WTC11 (cell line): ENCODE data around the gene TRPC4AP. TPM values are rescaled to one million over a fixed set of nuclear protein-coding genes. Genes with fewer than 3 reads are reported as not detected.

Experiments
- ATAC-seq: fragments of 200-7000 bp; cut with Tn5 transposase; 2 replicates; pipeline ENCODE4 v1.10.0; 2021; ENCODE audit warnings: mild to moderate bottlenecking, moderate library complexity
- CTCF ChIA-PET: fragments of 300-600 bp; sonication (Branson Sonifier 250); formaldehyde crosslinking; loops from one replicate; lab custom pipeline; 2021; ENCODE audit warnings: antibody characterized with exemption; lab: Charles Lee
- POLR2A ChIA-PET: fragments of 350-600 bp; sonication (Branson Sonifier 250); formaldehyde crosslinking; loops from one replicate; lab custom pipeline; 2021; ENCODE audit warnings: antibody characterized with exemption; lab: Charles Lee
- DNase-seq: peaks from one replicate; pipeline ENCODE4 v3.0.0; 2021; ENCODE audit warnings: low spot score
- H3K27ac Mint-ChIP-seq: 2 replicates; pipeline ENCODE4 v1.8.0; 2021; ENCODE audit warnings: mixed read lengths
- H3K27me3 Mint-ChIP-seq: 2 replicates; pipeline ENCODE4 v1.8.0; 2021; ENCODE audit warnings: low read depth, mild to moderate bottlenecking, moderate library complexity, mixed read lengths
- H3K36me3 Mint-ChIP-seq: 2 replicates; pipeline ENCODE4 v1.8.0; 2021; ENCODE audit warnings: mixed read lengths
- H3K4me1 Mint-ChIP-seq: 2 replicates; pipeline ENCODE4 v1.8.0; 2022; ENCODE audit warnings: mixed read lengths
- H3K4me3 Mint-ChIP-seq: 2 replicates; pipeline ENCODE4 v1.8.0; 2021; ENCODE audit warnings: mild to moderate bottlenecking, moderate library complexity, mixed read lengths
- H3K9me3 Mint-ChIP-seq: 2 replicates; pipeline ENCODE4 v1.8.0; 2021; ENCODE audit warnings: mixed read lengths
- ATF1 ChIP-seq: sonication (generic); formaldehyde crosslinking; IDR thresholded peaks from 2 replicates; pipeline ENCODE4 v1.8.1; 2023; ENCODE audit warnings: mild to moderate bottlenecking, moderate library complexity, missing genetic modification reagents
- CDX4 ChIP-seq: fragments of 250-450 bp; sonication (Bioruptor Pico); IDR thresholded peaks from 2 replicates; pipeline ENCODE4 v1.9.0; 2021; ENCODE audit warnings: moderate library complexity, mild to moderate bottlenecking, inconsistent platforms, borderline replicate concordance
- E2F5 ChIP-seq: sonication (generic); formaldehyde crosslinking; IDR thresholded peaks from 2 replicates; pipeline ENCODE4 v1.8.1; 2022; ENCODE audit warnings: mild to moderate bottlenecking, moderate library complexity, missing genetic modification reagents
- ETV6 ChIP-seq: sonication (generic); formaldehyde crosslinking; IDR thresholded peaks from 2 replicates; pipeline ENCODE4 v1.8.1; 2022; ENCODE audit warnings: mild to moderate bottlenecking, missing genetic modification reagents
- FOXK1 ChIP-seq: sonication (generic); formaldehyde crosslinking; IDR thresholded peaks from 2 replicates; pipeline ENCODE4 v1.8.0; 2022; ENCODE audit warnings: mild to moderate bottlenecking, moderate library complexity, missing genetic modification reagents
- FOXP1 ChIP-seq: sonication (generic); formaldehyde crosslinking; IDR thresholded peaks from 2 replicates; pipeline ENCODE4 v1.8.0; 2022; ENCODE audit warnings: missing genetic modification reagents, mild to moderate bottlenecking, moderate library complexity, borderline replicate concordance
- GABPB1 ChIP-seq: sonication (generic); formaldehyde crosslinking; IDR thresholded peaks from 2 replicates; pipeline ENCODE4 v1.8.1; 2023; ENCODE audit warnings: mild to moderate bottlenecking, missing genetic modification reagents
- HMGXB4 ChIP-seq: sonication (generic); formaldehyde crosslinking; IDR thresholded peaks from 2 replicates; pipeline ENCODE4 v1.8.1; 2023; ENCODE audit warnings: mild to moderate bottlenecking, moderate library complexity, missing genetic modification reagents
- MYBL2 ChIP-seq: sonication (generic); formaldehyde crosslinking; IDR thresholded peaks from 2 replicates; pipeline ENCODE4 v1.8.1; 2023; ENCODE audit warnings: mild to moderate bottlenecking, moderate library complexity, missing genetic modification reagents
- NFE2L1 ChIP-seq: sonication (generic); formaldehyde crosslinking; IDR thresholded peaks from 2 replicates; pipeline ENCODE4 v1.8.1; 2023; ENCODE audit warnings: missing genetic modification reagents
- PRRX2 ChIP-seq: fragments of 250-450 bp; sonication (Bioruptor Pico); IDR thresholded peaks from 2 replicates; pipeline ENCODE4 v1.8.0; 2021; ENCODE audit warnings: mild to moderate bottlenecking
- RELA ChIP-seq: sonication (generic); formaldehyde crosslinking; IDR thresholded peaks from 2 replicates; pipeline ENCODE4 v1.8.1; 2022; ENCODE audit warnings: missing genetic modification reagents, mild to moderate bottlenecking, borderline replicate concordance
- SMAD4 ChIP-seq: sonication (generic); formaldehyde crosslinking; IDR thresholded peaks from 2 replicates; pipeline ENCODE4 v1.8.0; 2022; ENCODE audit warnings: mild to moderate bottlenecking, missing genetic modification reagents
- SP1 ChIP-seq: sonication (generic); formaldehyde crosslinking; conservative IDR thresholded peaks from 2 replicates; pipeline ENCODE4 v1.8.1; 2022; ENCODE audit warnings: missing genetic modification reagents
- ZNF263 ChIP-seq: sonication (generic); formaldehyde crosslinking; IDR thresholded peaks from 2 replicates; pipeline ENCODE4 v1.8.1; 2022; ENCODE audit warnings: low read depth, mild to moderate bottlenecking, moderate library complexity, missing genetic modification reagents
- ZNF317 ChIP-seq: sonication (generic); formaldehyde crosslinking; IDR thresholded peaks from 2 replicates; pipeline ENCODE4 v1.8.1; 2023; ENCODE audit warnings: low read depth, mild to moderate bottlenecking, moderate library complexity, missing genetic modification reagents, borderline replicate concordance
- ZNF396 ChIP-seq: fragments of 250-450 bp; sonication (Bioruptor Pico); IDR thresholded peaks from 2 replicates; pipeline ENCODE4 v1.8.0; 2021; ENCODE audit warnings: mild to moderate bottlenecking, moderate library complexity, borderline replicate concordance
- total RNA-seq: library from RNA; stranded (reverse); gene quantifications from 3 replicates; pipeline ENCODE4 v1.2.3, GENCODE V29; 2021
- TF ChIP-seq, protein P1 (sequence below): sonication (generic); formaldehyde crosslinking; IDR thresholded peaks from 2 replicates; pipeline ENCODE4 v1.8.1; 2023; ENCODE audit warnings: mild to moderate bottlenecking, missing genetic modification reagents, moderate library complexity
- TF ChIP-seq, protein P2 (sequence below): sonication (generic); formaldehyde crosslinking; IDR thresholded peaks from 2 replicates; pipeline ENCODE4 v1.8.0; 2022; ENCODE audit warnings: mild to moderate bottlenecking, missing genetic modification reagents
- TF ChIP-seq, protein P3 (sequence below): sonication (generic); formaldehyde crosslinking; IDR thresholded peaks from 2 replicates; pipeline ENCODE4 v1.8.0; 2022; ENCODE audit warnings: mild to moderate bottlenecking, missing genetic modification reagents

Gene TRPC4AP
- total RNA-seq, 1 experiment from 2014 or later = 73.8 TPM

DNA sequence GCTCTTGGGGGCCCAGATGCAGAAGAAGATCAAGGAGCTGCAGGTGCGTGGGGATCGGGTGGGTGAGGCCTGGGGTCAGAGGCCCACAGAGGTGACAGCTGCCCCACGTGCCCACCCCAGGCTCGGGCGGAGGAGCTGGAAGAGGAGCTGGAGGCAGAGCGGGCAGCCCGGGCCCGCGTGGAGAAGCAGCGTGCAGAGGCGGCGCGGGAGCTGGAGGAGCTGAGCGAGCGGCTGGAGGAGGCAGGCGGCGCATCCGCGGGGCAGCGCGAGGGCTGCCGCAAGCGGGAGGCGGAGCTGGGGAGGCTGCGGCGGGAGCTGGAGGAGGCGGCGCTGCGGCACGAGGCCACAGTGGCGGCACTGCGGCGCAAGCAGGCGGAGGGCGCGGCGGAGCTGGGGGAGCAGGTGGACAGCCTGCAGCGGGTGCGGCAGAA, 95.5 kb downstream of the TRPC4AP start:
- peaks cover 17% of the 10 kb centered on the region for H3K36me3 Mint-ChIP-seq
- ChIA-PET POLR2A (interaction anchor here (0.8 to 1.9 kb wide), 2 partner anchors 123 to 229 kb away, joined by 4 to 5 read pairs; no protein-coding TSS in a partner anchor), CTCF (interaction anchor here (0.6 to 7.3 kb wide), 10 partner anchors 12 to 228 kb away, joined by 3 to 152 read pairs (median 4); partner anchors contain the start of genes ACSS2, GGT7, GSS and MYH7B)
- ATAC-seq = peak; percentile 73
- no peaks in the 10 kb centered on the region for H3K27me3 Mint-ChIP-seq
- H3K9me3 Mint-ChIP-seq = no peaks in the 10 kb centered on the region
- H3K4me3 Mint-ChIP-seq = no peak overlapping the region
- no peak overlapping the region for H3K27ac Mint-ChIP-seq
- TF ChIP-seq ZNF396 (CRISPR knock-in tag) = no peak
- TF ChIP-seq SP1 (CRISPR knock-in tag) = 0 out of 2 replicates have a peak, but pooled peaks have one; percentile 40
- TF ChIP-seq, protein P1, sequence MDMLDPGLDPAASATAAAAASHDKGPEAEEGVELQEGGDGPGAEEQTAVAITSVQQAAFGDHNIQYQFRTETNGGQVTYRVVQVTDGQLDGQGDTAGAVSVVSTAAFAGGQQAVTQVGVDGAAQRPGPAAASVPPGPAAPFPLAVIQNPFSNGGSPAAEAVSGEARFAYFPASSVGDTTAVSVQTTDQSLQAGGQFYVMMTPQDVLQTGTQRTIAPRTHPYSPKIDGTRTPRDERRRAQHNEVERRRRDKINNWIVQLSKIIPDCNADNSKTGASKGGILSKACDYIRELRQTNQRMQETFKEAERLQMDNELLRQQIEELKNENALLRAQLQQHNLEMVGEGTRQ = peak; percentile 46; the same call in 1 of the 2 replicates
- TF ChIP-seq, protein P2, sequence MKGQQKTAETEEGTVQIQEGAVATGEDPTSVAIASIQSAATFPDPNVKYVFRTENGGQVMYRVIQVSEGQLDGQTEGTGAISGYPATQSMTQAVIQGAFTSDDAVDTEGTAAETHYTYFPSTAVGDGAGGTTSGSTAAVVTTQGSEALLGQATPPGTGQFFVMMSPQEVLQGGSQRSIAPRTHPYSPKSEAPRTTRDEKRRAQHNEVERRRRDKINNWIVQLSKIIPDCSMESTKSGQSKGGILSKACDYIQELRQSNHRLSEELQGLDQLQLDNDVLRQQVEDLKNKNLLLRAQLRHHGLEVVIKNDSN (CRISPR knock-in tag) = 0 out of 2 replicates have a peak, but pooled peaks have one; percentile 18
- 0 out of 2 replicates have a peak, but pooled peaks have one; percentile 53 for TF ChIP-seq ATF1 (CRISPR knock-in tag)
- TF ChIP-seq RELA (CRISPR knock-in tag) = 0 out of 2 replicates have a peak, but pooled peaks have one; percentile 70
- 0 out of 2 replicates have a peak, but pooled peaks have one; percentile 57 for TF ChIP-seq ZNF263
- no peak; the same call in 1 of the 2 replicates for TF ChIP-seq ETV6
- peak; percentile 63; the same call in 1 of the 2 replicates for TF ChIP-seq E2F5 (CRISPR knock-in tag)
- peak; percentile 58; the same call in 1 of the 2 replicates for TF ChIP-seq FOXK1 (CRISPR knock-in tag)
- TF ChIP-seq FOXP1 = no peak; the same call in 1 of the 2 replicates
- TF ChIP-seq NFE2L1 (CRISPR knock-in tag) = peak; percentile 59; the same call in 1 of the 2 replicates
- TF ChIP-seq HMGXB4 = peak; percentile 39; the same call in 1 of the 2 replicates
- TF ChIP-seq ZNF317 (CRISPR knock-in tag) = no peak
- TF ChIP-seq SMAD4 = no peak
- TF ChIP-seq CDX4 (CRISPR knock-in tag) = no peak
- TF ChIP-seq, protein P3, sequence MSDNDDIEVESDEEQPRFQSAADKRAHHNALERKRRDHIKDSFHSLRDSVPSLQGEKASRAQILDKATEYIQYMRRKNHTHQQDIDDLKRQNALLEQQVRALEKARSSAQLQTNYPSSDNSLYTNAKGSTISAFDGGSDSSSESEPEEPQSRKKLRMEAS (CRISPR knock-in tag) = peak; percentile 89
- TF ChIP-seq MYBL2 = no peak
- DNase-seq = peak; percentile 79
- H3K4me1 Mint-ChIP-seq = peaks cover 6% of the 10 kb centered on the region

- peaks cover 6% of the 10 kb centered on the region for H3K4me1 Mint-ChIP-seq
- POLR2A ChIA-PET = interaction anchor here (1.9 kb wide), 1 partner anchor 122 kb away, joined by 5 read pairs; no protein-coding TSS in a partner anchor
- no peaks in the 10 kb centered on the region for H3K9me3 Mint-ChIP-seq
- ATAC-seq (no peak), DNase-seq (no peak)
- no peaks in the 10 kb centered on the region for H3K27me3 Mint-ChIP-seq
- peaks cover 14% of the 10 kb centered on the region for H3K36me3 Mint-ChIP-seq
- CTCF ChIA-PET = interaction anchor here (0.6 to 7.3 kb wide), 11 partner anchors 11 to 227 kb away, joined by 3 to 152 read pairs (median 4); partner anchors contain the start of genes ACSS2, GGT7, GSS and MYH7B
- TF ChIP-seq PRRX2 (no peak), GABPB1 (no peak)
- TF ChIP-seq, protein P3 (CRISPR knock-in tag) = no peak
- no peak overlapping the region for H3K27ac Mint-ChIP-seq
- H3K4me3 Mint-ChIP-seq = no peak overlapping the region
Measured at GRCh38 chr20:34996243-34997028, 96.2 kb downstream of the TRPC4AP start.
